RWPE1 (cell line): ENCODE results near the gene ARL3.

ENCODE experiments used
- CTCF ChIA-PET: fragments of 350-600 bp; sonication (Branson Sonifier 250); formaldehyde crosslinking; extraction: SDS; loops from one replicate; lab custom pipeline; 2021; lab: Yijun Ruan, JAX
- POLR2A ChIA-PET: fragments of 400-600 bp; formaldehyde crosslinking; extraction: SDS; loops from one replicate; lab custom pipeline; 2020; ENCODE audit warnings: antibody characterized with exemption; ENCODE audit not compliant: low non-redundant PET; lab: Yijun Ruan, JAX
- DNase-seq: peaks from one replicate; pipeline ENCODE4 v3.0.0; 2012; ENCODE audit warnings: low spot score
- H3K27ac ChIP-seq: fragments of 450-650 bp; 2 replicates; pipeline ENCODE4 v1.5.1; 2017
- CTCF ChIP-seq: fragments of 450-650 bp; conservative IDR thresholded peaks from 2 replicates; pipeline ENCODE4 v1.5.1; 2017; ENCODE audit warnings: low read depth, mild to moderate bottlenecking

ARL3 gene

DNA sequence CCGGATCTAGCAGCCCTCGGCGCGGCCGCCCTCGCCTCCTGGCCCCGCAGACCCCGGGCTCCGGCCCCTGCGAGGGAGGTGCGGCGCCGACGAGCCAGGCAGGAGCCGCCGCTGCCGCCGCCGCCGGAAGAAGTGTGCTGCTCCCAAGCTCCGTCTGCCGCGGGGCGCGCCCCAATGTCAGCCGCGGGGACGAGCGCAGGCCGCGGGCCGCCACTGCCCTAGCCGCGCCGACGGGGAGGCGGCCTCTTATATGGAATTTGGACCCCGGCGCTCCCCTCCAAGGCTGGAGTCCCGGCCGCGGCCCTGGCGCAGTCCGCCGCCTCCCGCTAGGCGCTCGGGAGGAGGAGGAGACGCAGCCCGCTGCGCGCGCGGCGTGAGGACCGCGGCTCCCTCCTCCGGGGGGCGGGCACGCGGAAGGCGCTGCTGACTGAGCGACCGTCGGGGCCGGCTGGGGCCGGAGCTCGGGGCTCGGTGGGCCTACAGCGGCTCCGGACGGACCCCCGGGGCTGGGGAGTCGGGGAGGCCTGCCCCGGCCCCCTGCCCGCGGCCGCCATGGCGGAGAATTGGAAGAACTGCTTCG is 70.0 kb downstream of the ARL3 start, which contains the start of gene TRIM8:
TRIM8 (plus strand) TSS at position 414 of the 580 bp plus-strand sequence; CDS start at position 553, 139 bp downstream.
- no peak for DNase-seq
- H3K27ac ChIP-seq, result peak within 1 kb of the TSS; percentile 100
- ChIA-PET POLR2A (interaction anchor here (0.6 to 1.0 kb wide), 4 partner anchors 13 to 76 kb away, joined by 3 to 4 read pairs (median 4); no protein-coding TSS in a partner anchor), CTCF (interaction anchor here (0.6 to 1.4 kb wide), 9 partner anchors 12 to 298 kb away, joined by 3 to 9 read pairs (median 3); no protein-coding TSS in a partner anchor)
- TF ChIP-seq CTCF, result no peak

GRCh38 chr10:102643336-102644065 is 70.7 kb downstream of the ARL3 start:
- peak overlapping the region; percentile 100 for H3K27ac ChIP-seq
- peak; percentile 72 for DNase-seq
- TF ChIP-seq CTCF, result no peak
- CTCF ChIA-PET, result interaction anchor here (0.6 to 1.0 kb wide), 2 partner anchors 15 to 60 kb away, joined by 3 read pairs; no protein-coding TSS in a partner anchor
- POLR2A ChIA-PET, result interaction anchor here (1.0 kb wide), 1 partner anchor 48 kb away, joined by 4 read pairs; no protein-coding TSS in a partner anchor

- peak; percentile 81 for DNase-seq
- ChIA-PET POLR2A (interaction anchor here (0.6 to 1.2 kb wide), 3 partner anchors 13 to 515 kb away, joined by 3 to 4 read pairs (median 4); no protein-coding TSS in a partner anchor), CTCF (interaction anchor here (1.1 kb wide), 1 partner anchor 59 kb away, joined by 3 read pairs; no protein-coding TSS in a partner anchor)
- TF ChIP-seq CTCF, result no peak
- H3K27ac ChIP-seq, result peak overlapping the region; percentile 100
Observed at GRCh38 chr10:102642736-102643335, 71.4 kb downstream of the ARL3 start.

GRCh38 chr10:102641880-102642735 is 72.1 kb downstream of the ARL3 start:
- H3K27ac ChIP-seq, result peak overlapping the region; percentile 100
- ChIA-PET CTCF (interaction anchor here (1.1 kb wide), 1 partner anchor 58 kb away, joined by 3 read pairs; no protein-coding TSS in a partner anchor), POLR2A (interaction anchor here (0.5 to 1.2 kb wide), 6 partner anchors 10 to 514 kb away, joined by 3 to 4 read pairs (median 3); partner anchors contain the start of gene ARL3)
- peak; percentile 99 for DNase-seq
- no peak for TF ChIP-seq CTCF

DNA sequence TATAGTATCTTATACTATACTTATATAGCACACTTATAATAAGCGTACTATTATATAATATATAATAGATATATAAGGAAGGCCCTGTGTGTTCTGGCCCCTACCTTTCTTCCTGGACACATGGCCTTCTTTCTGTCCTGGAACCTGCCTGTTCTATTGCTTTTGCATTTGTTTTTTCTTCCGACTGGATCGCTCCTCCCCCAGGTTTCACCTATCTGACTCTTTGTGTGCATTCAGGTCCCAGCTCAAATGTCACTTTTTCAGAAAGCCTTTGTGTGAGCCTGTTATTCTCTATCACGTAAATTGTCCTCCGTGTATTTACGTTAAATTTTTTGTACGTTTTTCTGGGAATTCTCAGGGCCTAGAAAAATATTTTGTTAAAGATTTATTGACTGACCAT is 72.8 kb downstream of the ARL3 start:
- H3K27ac ChIP-seq, result peak overlapping the region; percentile 100
- CTCF ChIA-PET, result no interaction called here
- POLR2A ChIA-PET, result interaction anchor here (0.5 to 1.2 kb wide), 3 partner anchors 10 to 260 kb away, joined by 3 read pairs; no protein-coding TSS in a partner anchor
- TF ChIP-seq CTCF, result no peak
- no peak for DNase-seq
